ENCODE data around the gene EIF4E1B. TPM values are rescaled to one million over a fixed set of nuclear protein-coding genes. Genes with fewer than 3 reads are reported as not detected.

EIF4E1B gene
- total and polyA plus RNA-seq, 2 experiments from 2014 or later, result not detected

DNA sequence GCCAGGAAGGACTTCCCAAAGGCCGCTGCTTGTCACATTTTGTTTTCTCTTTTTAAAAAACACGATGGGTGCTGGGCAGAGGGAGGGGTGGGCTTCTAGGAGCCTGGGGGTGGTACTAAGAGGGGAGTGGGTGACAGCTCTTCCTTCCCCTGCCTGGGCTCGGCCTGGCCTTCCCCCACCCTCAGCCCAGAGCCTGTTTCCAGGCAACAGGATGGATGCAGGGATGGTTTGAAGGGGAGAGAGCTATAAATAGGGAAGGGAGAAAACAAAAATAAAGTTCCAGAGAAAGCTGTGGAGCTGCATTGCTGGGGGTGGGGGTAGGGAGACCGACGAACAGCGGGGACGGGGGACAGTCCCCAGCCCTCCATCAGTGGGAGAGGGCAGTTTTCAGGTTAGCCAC is 14.0 kb upstream of the EIF4E1B start:
- 51 to 61% methylated on average over 3 to 7 of the region's 7 CpGs for WGBS, 2 experiments (ENCODE audit: low coverage in 1 of 2, low lambda C conversion rate in 2 of 2, missing lambda C conversion rate in 2 of 2)
- Histone ChIP-seq H3K4me1 (ENCODE audit: insufficient read depth) (peaks cover 19% of the 10 kb centered on the region), H3K27ac (no peak overlapping the region), H3K9me2 (ENCODE audit: insufficient read depth) (no peaks in the 10 kb centered on the region), H3F3A (ENCODE audit: insufficient read depth) (no peaks in the 10 kb centered on the region), H3K4me3 (no peak overlapping the region), H3K4me2 (ENCODE audit: unreplicated experiment) (no peak overlapping the region), H2AFZ (no peak overlapping the region), H3K36me3 (ENCODE audit: low read depth) (no peaks in the 10 kb centered on the region), H3K79me2 (ENCODE audit: insufficient read depth) (no peaks in the 10 kb centered on the region), H4K20me1 (ENCODE audit: insufficient read depth) (no peaks in the 10 kb centered on the region), H3K9ac (no peak overlapping the region), H3K9me3 (ENCODE audit: low read depth) (no peaks in the 10 kb centered on the region), H3K27me3 (replicated peaks; ENCODE audit: insufficient read depth) (peaks cover 10% of the 10 kb centered on the region)
- in situ Hi-C loops (cut with MboI), result no loop called here
- TF ChIP-seq EZH2phosphoT487 (IDR thresholded peaks at IDR 0.05; ENCODE audit: insufficient read depth, low read depth) (no peak), EZH2 (IDR thresholded peaks at IDR 0.05; ENCODE audit: insufficient read depth, poor library complexity, severe bottlenecking) (no peak)
- DNase-seq, result no peak

DNA sequence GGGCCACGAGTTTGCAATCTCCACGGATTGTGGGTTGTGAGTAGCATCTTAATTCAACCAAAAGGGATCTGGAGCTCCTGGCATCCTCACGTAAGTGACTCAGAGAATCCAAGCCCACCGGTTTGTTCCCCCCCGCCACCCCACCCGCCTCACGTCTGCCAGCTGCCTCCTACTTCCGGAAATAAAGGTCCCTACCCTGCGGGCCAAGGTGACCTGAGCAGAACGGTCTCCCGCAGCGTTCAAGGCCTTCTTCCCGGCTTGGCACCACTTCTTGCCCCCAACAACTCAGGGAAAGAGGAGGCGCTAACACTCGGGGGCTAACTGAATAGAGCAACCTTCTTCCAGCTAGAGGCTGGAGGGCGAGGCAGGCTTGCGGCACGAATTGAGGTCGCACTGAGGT is 11.7 kb upstream of the EIF4E1B start:
- Histone ChIP-seq H3K79me2 (ENCODE audit: insufficient read depth) (no peaks in the 10 kb centered on the region), H3K4me1 (ENCODE audit: insufficient read depth) (peaks cover 17% of the 10 kb centered on the region), H3K9me2 (ENCODE audit: insufficient read depth) (no peaks in the 10 kb centered on the region), H3F3A (ENCODE audit: insufficient read depth) (no peaks in the 10 kb centered on the region), H3K9me3 (ENCODE audit: low read depth) (no peaks in the 10 kb centered on the region), H3K4me2 (ENCODE audit: unreplicated experiment) (no peak overlapping the region), H3K27me3 (replicated peaks; ENCODE audit: insufficient read depth) (peaks cover 11% of the 10 kb centered on the region), H2AFZ (no peak overlapping the region), H4K20me1 (ENCODE audit: insufficient read depth) (no peaks in the 10 kb centered on the region), H3K9ac (no peak overlapping the region), H3K4me3 (no peak overlapping the region), H3K27ac (no peak overlapping the region), H3K36me3 (ENCODE audit: low read depth) (no peaks in the 10 kb centered on the region)
- in situ Hi-C loops (cut with MboI), result no loop called here
- no peak for DNase-seq
- WGBS, 2 experiments (ENCODE audit: low coverage in 1 of 2, low lambda C conversion rate in 2 of 2, missing lambda C conversion rate in 2 of 2), result 39 to 40% methylated on average over 16 to 19 of the region's 19 CpGs
- TF ChIP-seq EZH2phosphoT487 (IDR thresholded peaks at IDR 0.05; ENCODE audit: insufficient read depth, low read depth) (no peak), EZH2 (IDR thresholded peaks at IDR 0.05; ENCODE audit: insufficient read depth, poor library complexity, severe bottlenecking) (no peak)

DNA sequence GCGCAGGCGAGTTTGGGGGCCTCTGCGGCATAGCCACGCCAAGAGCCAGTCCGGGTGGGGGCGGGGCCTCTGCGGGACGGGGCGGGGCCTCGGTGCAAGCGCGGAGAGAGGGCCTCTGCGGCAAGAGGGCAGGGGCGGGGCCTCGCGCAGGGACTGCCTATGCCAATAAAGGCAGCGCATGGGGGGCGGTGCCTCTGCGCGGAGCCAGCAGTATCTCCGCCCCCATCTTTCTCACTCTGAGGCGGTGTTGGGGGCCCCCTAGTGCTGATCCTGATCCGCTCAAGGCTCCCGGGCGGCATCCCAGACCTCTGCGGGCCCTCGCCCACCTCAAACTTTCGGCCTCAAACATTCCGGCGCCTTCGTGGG is 11.3 kb upstream of the EIF4E1B start:
- no peak overlapping the region for H3K9ac ChIP-seq
- H3K9me2 ChIP-seq (ENCODE audit: insufficient read depth), result no peaks in the 10 kb centered on the region
- no peak overlapping the region for H2AFZ ChIP-seq
- in situ Hi-C loops (cut with MboI), result no loop called here
- H4K20me1 ChIP-seq (ENCODE audit: insufficient read depth), result no peaks in the 10 kb centered on the region
- H3F3A ChIP-seq (ENCODE audit: insufficient read depth), result no peaks in the 10 kb centered on the region
- H3K36me3 ChIP-seq (ENCODE audit: low read depth), result no peaks in the 10 kb centered on the region
- no peak overlapping the region for H3K4me3 ChIP-seq
- peaks cover 15% of the 10 kb centered on the region for H3K27me3 ChIP-seq (replicated peaks; ENCODE audit: insufficient read depth)
- no peaks in the 10 kb centered on the region for H3K9me3 ChIP-seq (ENCODE audit: low read depth)
- DNase-seq, result peak; percentile 87
- TF ChIP-seq EZH2phosphoT487 (IDR thresholded peaks at IDR 0.05; ENCODE audit: insufficient read depth, low read depth) (no peak), EZH2 (IDR thresholded peaks at IDR 0.05; ENCODE audit: insufficient read depth, poor library complexity, severe bottlenecking) (no peak)
- H3K27ac ChIP-seq, result no peak overlapping the region
- H3K4me2 ChIP-seq (ENCODE audit: unreplicated experiment), result no peak overlapping the region
- 7 to 8% methylated on average over 18 to 31 of the region's 31 CpGs for WGBS, 2 experiments (ENCODE audit: low coverage in 1 of 2, low lambda C conversion rate in 2 of 2, missing lambda C conversion rate in 2 of 2)
- H3K4me1 ChIP-seq (ENCODE audit: insufficient read depth), result peaks cover 14% of the 10 kb centered on the region
- H3K79me2 ChIP-seq (ENCODE audit: insufficient read depth), result no peaks in the 10 kb centered on the region

DNA sequence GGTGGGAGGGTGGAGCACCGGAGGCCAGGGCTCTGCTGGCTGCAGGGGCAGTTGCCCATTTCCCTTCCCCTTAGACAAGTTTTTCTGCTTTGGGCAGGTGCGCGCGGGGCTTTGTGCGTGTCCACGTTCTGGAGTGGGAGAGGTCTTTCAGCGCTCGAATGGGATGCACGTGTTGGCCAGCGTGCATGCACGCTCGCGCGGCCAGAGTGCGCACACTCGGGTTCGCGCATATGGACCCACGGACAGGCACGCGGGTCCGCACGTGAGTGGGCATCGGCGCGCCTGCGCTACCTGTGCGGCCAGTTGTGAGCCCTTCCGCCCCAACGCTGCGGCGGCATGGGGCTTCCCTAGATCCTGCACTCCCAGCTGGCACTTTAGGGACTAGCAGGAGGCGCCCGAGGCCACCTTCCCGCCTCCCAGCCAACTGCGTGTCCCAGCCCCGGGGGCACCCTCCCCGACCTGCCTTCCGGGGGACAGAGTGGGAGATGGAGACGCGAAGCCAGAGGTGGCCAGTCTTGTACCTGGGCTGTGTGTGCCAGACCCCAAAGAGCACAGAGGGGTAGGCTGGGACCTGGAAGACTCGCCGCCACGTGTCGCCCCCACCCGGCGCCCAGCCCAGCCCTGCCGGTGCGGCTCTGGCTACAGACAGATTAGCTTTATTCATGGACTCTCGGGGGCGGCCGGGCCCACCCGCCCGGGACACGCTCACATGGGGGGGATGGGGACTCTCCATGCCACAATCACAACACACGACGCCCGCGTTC is 10.7 kb upstream of the EIF4E1B start:
- no peaks in the 10 kb centered on the region for H3F3A ChIP-seq (ENCODE audit: insufficient read depth)
- H4K20me1 ChIP-seq (ENCODE audit: insufficient read depth), result no peaks in the 10 kb centered on the region
- H2AFZ ChIP-seq, result no peak overlapping the region
- no peaks in the 10 kb centered on the region for H3K36me3 ChIP-seq (ENCODE audit: low read depth)
- H3K9me2 ChIP-seq (ENCODE audit: insufficient read depth), result no peaks in the 10 kb centered on the region
- no peak overlapping the region for H3K27ac ChIP-seq
- in situ Hi-C loops (cut with MboI), result no loop called here
- no peaks in the 10 kb centered on the region for H3K79me2 ChIP-seq (ENCODE audit: insufficient read depth)
- H3K27me3 ChIP-seq (replicated peaks; ENCODE audit: insufficient read depth), result peaks cover 15% of the 10 kb centered on the region
- no peak for TF ChIP-seq EZH2phosphoT487 (IDR thresholded peaks at IDR 0.05; ENCODE audit: insufficient read depth, low read depth)
- TF ChIP-seq EZH2 (IDR thresholded peaks at IDR 0.05; ENCODE audit: insufficient read depth, poor library complexity, severe bottlenecking), result peak; percentile 63
- peak overlapping the region; percentile 12; the same call in 1 of the 2 replicates for H3K4me3 ChIP-seq
- peaks cover 9% of the 10 kb centered on the region for H3K4me1 ChIP-seq (ENCODE audit: insufficient read depth)
- no peaks in the 10 kb centered on the region for H3K9me3 ChIP-seq (ENCODE audit: low read depth)
- no peak overlapping the region for H3K9ac ChIP-seq
- DNase-seq, result no peak
- H3K4me2 ChIP-seq (ENCODE audit: unreplicated experiment), result peak overlapping the region; percentile 53
- WGBS, 2 experiments (ENCODE audit: low coverage in 1 of 2, low lambda C conversion rate in 2 of 2, missing lambda C conversion rate in 2 of 2), result 37 to 38% methylated on average over 46 to 58 of the region's 59 CpGs

All from GM23248 (cell line).